IMR-90 (cell line): Measurements from ENCODE around the gene P4HA3. TPM values are rescaled to one million over a fixed set of nuclear protein-coding genes. Genes with fewer than 3 reads are reported as not detected.

Experiments used
- ATAC-seq: fragments of 200-7000 bp; cut with Tn5 transposase; 2 replicates; pipeline ENCODE4 v1.9.1; 2020; ENCODE audit warnings: low read depth, mild to moderate bottlenecking, moderate library complexity
- BruUV-seq: library from RNA; stranded (reverse); fragments of 400-500 nt; replicated peaks from 2 replicates; lab custom pipeline; 2021; lab: Mats Ljungman, UMichigan
- CTCF ChIA-PET: fragments of 300-600 bp; formaldehyde crosslinking; extraction: SDS; loops from one replicate; lab custom pipeline; 2021; ENCODE audit warnings: antibody characterized with exemption; lab: Yijun Ruan, JAX
- POLR2A ChIA-PET: fragments of 300-600 bp; sonication (Branson Sonifier 250); formaldehyde crosslinking; loops from one replicate; lab custom pipeline; 2022; ENCODE audit warnings: antibody characterized with exemption; ENCODE audit not compliant: unreplicated experiment; lab: Charles Lee
- DNase-seq: peaks from one replicate; pipeline ENCODE4 v3.0.0; 2013
- H2AFZ ChIP-seq: replicated peaks from 2 replicates; pipeline ENCODE3; 2013; ENCODE audit warnings: low read length, mild to moderate bottlenecking; ENCODE audit not compliant: poor library complexity
- H2AK5ac ChIP-seq: 2 replicates; pipeline ENCODE4 v1.6.1; 2013; ENCODE audit warnings: low read depth, low read length, inconsistent platforms
- H2AK9ac ChIP-seq: replicated peaks from 2 replicates; pipeline ENCODE3; 2013; ENCODE audit warnings: mild to moderate bottlenecking, low read depth, low read length, moderate library complexity; ENCODE audit not compliant: poor library complexity
- H2BK120ac ChIP-seq: 2 replicates; pipeline ENCODE4 v1.6.1; 2013; ENCODE audit warnings: low read depth, low read length, inconsistent platforms
- H2BK15ac ChIP-seq: 3 replicates; pipeline ENCODE4 v1.6.1; 2013; ENCODE audit warnings: low read depth, low read length, inconsistent platforms
- H2BK20ac ChIP-seq: 2 replicates; pipeline ENCODE4 v1.6.1; 2013; ENCODE audit warnings: low read depth, mild to moderate bottlenecking, inconsistent platforms, low read length, moderate library complexity
- H2BK5ac ChIP-seq: 2 replicates; pipeline ENCODE4 v1.6.1; 2013; ENCODE audit warnings: mild to moderate bottlenecking, low read depth, low read length, inconsistent platforms; ENCODE audit not compliant: poor library complexity, severe bottlenecking
- H3K14ac ChIP-seq: replicated peaks from 2 replicates; pipeline ENCODE4 v1.6.1; 2013; ENCODE audit warnings: low read depth, low read length, inconsistent platforms
- H3K18ac ChIP-seq: 2 replicates; pipeline ENCODE4 v1.6.1; 2013; ENCODE audit warnings: low read depth, low read length, control low read depth
- H3K23ac ChIP-seq: 2 replicates; pipeline ENCODE4 v1.6.1; 2013; ENCODE audit warnings: low read depth, low read length, inconsistent platforms
- H3K27ac ChIP-seq: 2 replicates; pipeline ENCODE4 v1.5.1; 2013; ENCODE audit warnings: mild to moderate bottlenecking, control low read depth, low read length; ENCODE audit not compliant: insufficient read depth
- H3K27me3 ChIP-seq: 2 replicates; pipeline ENCODE4 v1.6.1; 2013; ENCODE audit warnings: low read length; ENCODE audit not compliant: control insufficient read depth, insufficient read depth
- H3K36me3 ChIP-seq: 2 replicates; pipeline ENCODE4 v1.6.1; 2013; ENCODE audit warnings: low read length, mixed read lengths; ENCODE audit not compliant: control insufficient read depth, insufficient read depth
- H3K4ac ChIP-seq: 2 replicates; pipeline ENCODE4 v1.6.1; 2013; ENCODE audit warnings: low read depth, low read length, inconsistent platforms
- H3K4me1 ChIP-seq: 2 replicates; pipeline ENCODE4 v1.6.1; 2013; ENCODE audit warnings: low read length, mixed read lengths; ENCODE audit not compliant: control insufficient read depth, insufficient read depth
- H3K4me2 ChIP-seq: 2 replicates; pipeline ENCODE4 v1.6.1; 2013; ENCODE audit warnings: low read depth, mild to moderate bottlenecking, control low read depth, low read length, moderate library complexity
- H3K4me3 ChIP-seq: 2 replicates; pipeline ENCODE4 v1.5.1; 2013; ENCODE audit warnings: low read depth, mild to moderate bottlenecking, control low read depth, low read length, moderate library complexity; ENCODE audit not compliant: insufficient read depth
- H3K56ac ChIP-seq: 2 replicates; pipeline ENCODE4 v1.6.1; 2013; ENCODE audit warnings: low read length, inconsistent platforms; ENCODE audit not compliant: insufficient read depth; ENCODE audit errors: extremely low read depth
- H3K79me1 ChIP-seq, 2 experiments: 2 replicates each; pipeline ENCODE4 v1.6.1; 2013; ENCODE audit warnings: low read length in 2 of 2, inconsistent platforms in 1 of 2, low read depth in 1 of 2
- H3K9ac ChIP-seq: 2 replicates; pipeline ENCODE4 v1.6.1; 2013; ENCODE audit warnings: low read depth, low read length, control low read depth
- H3K9me1 ChIP-seq: 2 replicates; pipeline ENCODE4 v1.6.1; 2013; ENCODE audit warnings: low read length, inconsistent platforms; ENCODE audit not compliant: insufficient read depth
- H3K9me3 ChIP-seq: 2 replicates; pipeline ENCODE4 v1.6.1; 2013; ENCODE audit warnings: low read length; ENCODE audit not compliant: control insufficient read depth, insufficient read depth
- H4K20me1 ChIP-seq: 2 replicates; pipeline ENCODE4 v1.6.1; 2013; ENCODE audit warnings: low read length, inconsistent platforms; ENCODE audit not compliant: insufficient read depth
- H4K5ac ChIP-seq: 2 replicates; pipeline ENCODE4 v1.6.1; 2013; ENCODE audit warnings: mild to moderate bottlenecking, low read depth, low read length, control low read depth
- H4K8ac ChIP-seq, 2 experiments: 2 replicates each; pipeline ENCODE4 v1.6.1; 2013; ENCODE audit warnings: low read depth in 2 of 2, low read length in 2 of 2, control low read depth in 1 of 2, inconsistent platforms in 1 of 2
- H4K91ac ChIP-seq: 2 replicates; pipeline ENCODE4 v1.6.1; 2013; ENCODE audit warnings: low read depth, low read length, inconsistent platforms; ENCODE audit not compliant: insufficient read depth
- BHLHE40 ChIP-seq: fragments of 150-350 bp; IDR thresholded peaks from 2 replicates; pipeline ENCODE4 v1.6.1; 2016; ENCODE audit warnings: mild to moderate bottlenecking, low read depth, low read length
- CHD1 ChIP-seq: IDR thresholded peaks from 2 replicates; pipeline ENCODE4 v1.6.1; 2012; ENCODE audit warnings: low read depth, low read length, improper control_type of control experiment
- ELK1 ChIP-seq: fragments of 150-350 bp; IDR thresholded peaks from 2 replicates; pipeline ENCODE4 v1.6.1; 2016; ENCODE audit warnings: low read depth, mild to moderate bottlenecking, low read length, moderate library complexity, borderline replicate concordance
- MAFK ChIP-seq: IDR thresholded peaks from 2 replicates; pipeline ENCODE4 v1.6.1; 2012; ENCODE audit warnings: low read depth, low read length, improper control_type of control experiment
- MXI1 ChIP-seq: IDR thresholded peaks from 2 replicates; pipeline ENCODE4 v1.6.1; 2012; ENCODE audit warnings: low read depth, mild to moderate bottlenecking, low read length, moderate library complexity, borderline replicate concordance
- NFE2L2 ChIP-seq: fragments of 150-350 bp; IDR thresholded peaks from 2 replicates; pipeline ENCODE4 v1.6.1; 2016; ENCODE audit warnings: low read depth, mild to moderate bottlenecking, low read length
- POLR2A ChIP-seq: IDR thresholded peaks from 2 replicates; pipeline ENCODE4 v1.6.1; 2012; ENCODE audit warnings: mild to moderate bottlenecking, low read depth, low read length
- RAD21 ChIP-seq: IDR thresholded peaks from 2 replicates; pipeline ENCODE4 v1.6.1; 2012; ENCODE audit warnings: low read length, improper control_type of control experiment
- RCOR1 ChIP-seq: IDR thresholded peaks from 2 replicates; pipeline ENCODE4 v1.6.1; 2012; ENCODE audit warnings: mild to moderate bottlenecking, low read length, improper control_type of control experiment; ENCODE audit not compliant: insufficient replicate concordance
- RFX5 ChIP-seq: IDR thresholded peaks from 2 replicates; pipeline ENCODE4 v1.8.0; 2012; ENCODE audit warnings: low read depth, mild to moderate bottlenecking, low read length, moderate library complexity
- SMC3 ChIP-seq: fragments of 150-350 bp; IDR thresholded peaks from 2 replicates; pipeline ENCODE4 v1.6.1; 2016; ENCODE audit warnings: low read depth, mild to moderate bottlenecking, antibody characterized with exemption, low read length, moderate library complexity
- USF2 ChIP-seq: fragments of 150-350 bp; IDR thresholded peaks from 2 replicates; pipeline ENCODE4 v1.6.1; 2017; ENCODE audit warnings: mild to moderate bottlenecking, antibody characterized with exemption, low read length, low read depth
- WGBS, 2 experiments: methylation state at CpG; one replicate each; pipeline versions ENCODE4 v1.1.5 to v1.1.7; 2013; ENCODE audit warnings: missing lambda C conversion rate in 2 of 2; ENCODE audit not compliant: insufficient read length in 1 of 2; ENCODE audit errors: extremely low coverage in 2 of 2; 5-methylcytosine and 5-hydroxymethylcytosine counted together
- dilution Hi-C: fragments of 300-500 bp; cut with HindIII; formaldehyde crosslinking; loops from one replicate; pipeline ENCODE4 v1.14.3; 2018; ENCODE audit warnings: low sequenced_read_pairs; ENCODE audit not compliant: unreplicated experiment
- in situ Hi-C: fragments of 300-500 bp; cut with MboI; formaldehyde crosslinking; loops from 3 replicates; pipeline ENCODE4 v1.14.3; 2019; ENCODE audit warnings: low sequenced_read_pairs, inconsistent platforms, mixed read lengths
- intact Hi-C: fragments of 100-400 bp; cut with micrococcal nuclease; formaldehyde crosslinking; loops from 2 replicates; pipeline ENCODE4 v1.10.0; 2022
- polyA plus RNA-seq, 3 experiments: library from polyadenylated mRNA; depleted of rRNA; stranded (reverse); fragments of >200 nt; gene quantifications; 2 replicates each; pipeline ENCODE4 v1.2.3, GENCODE V29; 2012; ENCODE audit warnings: low replicate concordance in 1 of 3
- total RNA-seq: library from RNA; depleted of rRNA; stranded (reverse); fragments of >200 nt; gene quantifications from 2 replicates; pipeline ENCODE4 v1.2.3, GENCODE V29; 2012

The P4HA3 gene
- total and polyA plus RNA-seq, 2 of the 4 experiments (the other 2 are of a cell fraction): 2.9 to 5.7 TPM

GRCh38 chr11:74327076-74327475 lies 15.6 kb upstream of the P4HA3 start:
- H4K8ac ChIP-seq: no peak overlapping the region
- POLR2A ChIA-PET: no interaction called here
- H3K79me1 ChIP-seq: no peaks in the 10 kb centered on the region
- CTCF ChIA-PET: no interaction called here
- H3K9me1 ChIP-seq: peaks cover 17% of the 10 kb centered on the region; the same call in 1 of the 2 replicates
- no peak overlapping the region; the same call in 1 of the 2 replicates for H3K18ac ChIP-seq
- no peak overlapping the region; the same call in 1 of the 2 replicates for H3K14ac ChIP-seq
- DNase-seq: no peak
- no peak overlapping the region; the same call in 1 of the 2 replicates for H2BK120ac ChIP-seq
- dilution Hi-C loops: no loop called here
- H2AFZ ChIP-seq: no peak overlapping the region
- no peaks in the 10 kb centered on the region for H3K9me3 ChIP-seq
- 0 out of 2 replicates have a peak overlapping the region, but pooled peaks have one; percentile 31 for H4K5ac ChIP-seq
- no peak overlapping the region; the same call in 2 of the 3 replicates for H2BK15ac ChIP-seq
- no peaks in the 10 kb centered on the region for H4K20me1 ChIP-seq
- no peak overlapping the region for H3K4me2 ChIP-seq
- H3K4ac ChIP-seq: no peak overlapping the region
- peak overlapping the region; percentile 43; the same call in 1 of the 2 replicates for H3K23ac ChIP-seq
- H4K91ac ChIP-seq: no peak overlapping the region
- no TSS peak for BruUV-seq
- intact Hi-C loops: loop anchor here (10.0 kb wide), 1 partner anchor 118 kb away; no protein-coding TSS in a partner anchor
- H2BK5ac ChIP-seq: no peak overlapping the region
- no peak overlapping the region for H3K56ac ChIP-seq
- no peak overlapping the region for H3K27ac ChIP-seq
- no peaks in the 10 kb centered on the region for H3K27me3 ChIP-seq
- H2AK9ac ChIP-seq: no peak overlapping the region
- H3K4me1 ChIP-seq: peaks cover 20% of the 10 kb centered on the region
- no peak for ATAC-seq
- no peak overlapping the region for H3K9ac ChIP-seq
- TF ChIP-seq NFE2L2 (no peak), SMC3 (no peak), MXI1 (no peak), USF2 (no peak), BHLHE40 (no peak), CHD1 (no peak), RCOR1 (no peak), RAD21 (no peak), ELK1 (no peak), MAFK (no peak), RFX5 (no peak), POLR2A (no peak)
- H3K36me3 ChIP-seq: no peaks in the 10 kb centered on the region
- H2BK20ac ChIP-seq: peak overlapping the region; percentile 71; the same call in 1 of the 2 replicates
- WGBS, 2 experiments: no CpG with 5 or more reads among the region's 1 CpG
- no peak overlapping the region for H3K4me3 ChIP-seq
- in situ Hi-C loops: loop anchor here (10.0 kb wide), 1 partner anchor 62 kb away; no protein-coding TSS in a partner anchor
- no peak overlapping the region for H2AK5ac ChIP-seq
